ENCODE results near the gene SUGCT.
"Not testable (repeated sequence)": the region's sequence is repeated elsewhere in the genome, so short reads cannot be mapped to it uniquely, and the experiment has no call there.

SUGCT gene

GRCh38 chr7:40135317-40135610 lies 459 bp downstream of the SUGCT start:
- TF ChIP-seq GABPA (IDR thresholded peaks at IDR 0.05; ENCODE audit: low read depth) (no peak), REST (IDR thresholded peaks at IDR 0.05; ENCODE audit: insufficient replicate concordance, low read depth) (no peak), POLR2AphosphoS5 (IDR thresholded peaks at IDR 0.05; ENCODE audit: low read depth) (no peak), SPI1 (IDR thresholded peaks at IDR 0.05; ENCODE audit: borderline replicate concordance, low read depth) (no peak), CTCF (IDR thresholded peaks at IDR 0.05; ENCODE audit: insufficient read depth, low read length) (no peak)
- Histone ChIP-seq H3K27ac (replicated peaks) (no peak overlapping the region), H3K27me3 (ENCODE audit: insufficient read depth, poor library complexity, severe bottlenecking) (no peaks in the 10 kb centered on the region), H3K4me3 (replicated peaks; ENCODE audit: insufficient read depth, low read length) (peak overlapping the region; percentile 91)
- DNase-seq (ENCODE audit: low read depth in 1 of 2, low spot score in 1 of 2) = no peak

- H3K4me3 ChIP-seq (replicated peaks; ENCODE audit: insufficient read depth, low read length) = no peak overlapping the region
- no peak overlapping the region for H3K27ac ChIP-seq (replicated peaks)
- no peaks in the 10 kb centered on the region for H3K27me3 ChIP-seq (ENCODE audit: insufficient read depth, poor library complexity, severe bottlenecking)
- TF ChIP-seq CTCF (IDR thresholded peaks at IDR 0.05; ENCODE audit: insufficient read depth, low read length) (no peak), REST (IDR thresholded peaks at IDR 0.05; ENCODE audit: insufficient replicate concordance, low read depth) (no peak), GABPA (IDR thresholded peaks at IDR 0.05; ENCODE audit: low read depth) (no peak), POLR2AphosphoS5 (IDR thresholded peaks at IDR 0.05; ENCODE audit: low read depth) (no peak)
- no peak for DNase-seq (ENCODE audit: low read depth in 1 of 2, low spot score in 1 of 2)
These were observed 2.8 kb downstream of the SUGCT start for GRCh38 chr7:40137563-40137962.

- TF ChIP-seq CTCF (IDR thresholded peaks at IDR 0.05; ENCODE audit: insufficient read depth, low read length) = no peak
- TF ChIP-seq GABPA (IDR thresholded peaks at IDR 0.05; ENCODE audit: low read depth) = no peak
- no peak for TF ChIP-seq POLR2AphosphoS5 (IDR thresholded peaks at IDR 0.05; ENCODE audit: low read depth)
- TF ChIP-seq SPI1 (IDR thresholded peaks at IDR 0.05; ENCODE audit: borderline replicate concordance, low read depth) = no peak
- no peak for TF ChIP-seq REST (IDR thresholded peaks at IDR 0.05; ENCODE audit: insufficient replicate concordance, low read depth)
- no peak overlapping the region for H3K4me3 ChIP-seq (replicated peaks; ENCODE audit: insufficient read depth, low read length)
- H3K27ac ChIP-seq (replicated peaks) = no peak overlapping the region
- no peaks in the 10 kb centered on the region for H3K27me3 ChIP-seq (ENCODE audit: insufficient read depth, poor library complexity, severe bottlenecking)
- DNase-seq (ENCODE audit: low read depth in 1 of 2, low spot score in 1 of 2) = no peak
These were observed 4.2 kb downstream of the SUGCT start for GRCh38 chr7:40138973-40139372.

GRCh38 chr7:40139891-40140290 lies 5.1 kb downstream of the SUGCT start:
- H3K27ac ChIP-seq (replicated peaks); H3K27me3 ChIP-seq (ENCODE audit: insufficient read depth, poor library complexity, severe bottlenecking); H3K4me3 ChIP-seq (replicated peaks; ENCODE audit: insufficient read depth, low read length); DNase-seq (ENCODE audit: low read depth in 1 of 2, low spot score in 1 of 2): not testable (repeated sequence)

- H3K4me3 ChIP-seq (replicated peaks; ENCODE audit: insufficient read depth, low read length); H3K27ac ChIP-seq (replicated peaks); DNase-seq (ENCODE audit: low read depth in 1 of 2, low spot score in 1 of 2); H3K27me3 ChIP-seq (ENCODE audit: insufficient read depth, poor library complexity, severe bottlenecking): not testable (repeated sequence)
These were observed 7.1 kb downstream of the SUGCT start for GRCh38 chr7:40141916-40142315.

GRCh38 chr7:40145596-40146130 lies 10.9 kb downstream of the SUGCT start:
- H3K4me3 ChIP-seq (replicated peaks; ENCODE audit: insufficient read depth, low read length); H3K27me3 ChIP-seq (ENCODE audit: insufficient read depth, poor library complexity, severe bottlenecking); DNase-seq (ENCODE audit: low read depth in 1 of 2, low spot score in 1 of 2); H3K27ac ChIP-seq (replicated peaks): not testable (repeated sequence)
